Erythroblast (primary cell): ENCODE measurements around the gene B4GALNT4.

Experiments used
- GATA1 ChIP-seq: IDR thresholded peaks from 2 replicates; pipeline ENCODE4 v1.6.1; 2011; ENCODE audit warnings: low read depth, mild to moderate bottlenecking, control low read depth, low read length, moderate library complexity
- POLR2A ChIP-seq: IDR thresholded peaks from 2 replicates; pipeline ENCODE4 v1.6.1; 2011; ENCODE audit warnings: mild to moderate bottlenecking, low read length

DNA sequence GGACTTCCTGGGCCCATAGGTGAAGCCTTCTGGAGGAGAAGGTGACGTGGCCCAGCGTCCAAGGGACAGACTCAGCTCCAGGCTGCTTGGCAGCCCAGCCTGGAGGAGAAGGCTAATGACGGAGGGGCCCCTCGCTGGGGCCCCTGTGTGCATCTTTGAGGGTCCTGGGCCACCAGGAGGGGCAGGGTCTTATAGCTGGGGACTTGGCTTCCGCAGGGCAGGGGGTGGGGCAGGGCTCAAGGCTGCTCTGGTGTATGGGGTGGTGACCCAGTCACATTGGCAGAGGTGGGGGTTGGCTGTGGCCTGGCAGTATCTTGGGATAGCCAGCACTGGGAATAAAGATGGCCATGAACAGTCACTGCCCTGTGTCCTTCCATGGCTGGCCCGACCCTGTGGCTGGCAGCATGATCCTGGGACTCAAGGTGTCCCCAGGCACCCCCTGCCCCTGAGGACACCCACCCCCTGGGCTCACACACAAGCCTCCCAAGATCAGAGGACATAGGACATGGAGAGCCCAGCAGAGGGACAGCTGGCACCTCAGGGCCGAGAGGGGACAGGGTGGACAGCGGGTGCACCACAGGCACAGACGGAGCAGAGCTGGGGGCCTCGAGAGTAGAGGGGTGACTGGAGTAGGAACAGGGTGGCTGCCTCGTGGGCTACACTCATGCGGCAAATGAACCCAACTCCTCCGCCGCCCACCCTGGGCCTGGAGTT lies 35.4 kb downstream of the B4GALNT4 start:
- TF ChIP-seq POLR2A: no peak
- no peak for TF ChIP-seq GATA1
